Trophoblast cell (in vitro differentiated cells and primary cell): Measurements from ENCODE around the gene NXN.

Experiments used
- DNase-seq, 2 donors: peaks; one replicate each; pipeline ENCODE4 v3.0.0-alpha.2; 2016
- H2AFZ ChIP-seq: 2 replicates; pipeline ENCODE4 v1.6.1; 2013; ENCODE audit warnings: low read length, moderate library complexity, mild to moderate bottlenecking; ENCODE audit not compliant: insufficient read depth, poor library complexity
- H2AK5ac ChIP-seq: 2 replicates; pipeline ENCODE4 v1.6.1; 2013; ENCODE audit warnings: mild to moderate bottlenecking, low read length
- H2BK120ac ChIP-seq: 2 replicates; pipeline ENCODE4 v1.6.1; 2013; ENCODE audit warnings: low read length, mild to moderate bottlenecking, moderate library complexity; ENCODE audit not compliant: insufficient read depth, poor library complexity
- H2BK12ac ChIP-seq: 2 replicates; pipeline ENCODE4 v1.6.1; 2013; ENCODE audit warnings: mild to moderate bottlenecking, low read length, moderate library complexity
- H2BK5ac ChIP-seq: 2 replicates; pipeline ENCODE4 v1.6.1; 2013; ENCODE audit warnings: low read length, low read depth, moderate library complexity, mild to moderate bottlenecking; ENCODE audit not compliant: poor library complexity
- H3K14ac ChIP-seq: 2 replicates; pipeline ENCODE4 v1.6.1; 2013; ENCODE audit warnings: mild to moderate bottlenecking, low read length
- H3K18ac ChIP-seq: 2 replicates; pipeline ENCODE4 v1.6.1; 2013; ENCODE audit warnings: mild to moderate bottlenecking, low read length
- H3K23ac ChIP-seq: 2 replicates; pipeline ENCODE4 v1.6.1; 2013; ENCODE audit warnings: low read length
- H3K27ac ChIP-seq: 2 replicates; pipeline ENCODE4 v1.5.1; 2013; ENCODE audit warnings: low read depth, mild to moderate bottlenecking, inconsistent platforms, low read length, moderate library complexity
- H3K27me3 ChIP-seq: 2 replicates; pipeline ENCODE4 v1.6.1; 2013; ENCODE audit warnings: inconsistent platforms, mild to moderate bottlenecking, low read length, moderate library complexity; ENCODE audit not compliant: insufficient read depth
- H3K36me3 ChIP-seq, 2 experiments: 1 replicate in 1 of 2; 2 replicates in 1 of 2; pipeline ENCODE4 v1.6.1; 2013; ENCODE audit warnings: low read length in 2 of 2, mild to moderate bottlenecking in 2 of 2, moderate library complexity in 1 of 2; ENCODE audit not compliant: insufficient read depth in 2 of 2, control insufficient read depth in 1 of 2
- H3K4ac ChIP-seq: 2 replicates; pipeline ENCODE4 v1.6.1; 2013; ENCODE audit warnings: low read depth, mild to moderate bottlenecking, low read length, moderate library complexity
- H3K4me1 ChIP-seq, 2 experiments: 1 replicate in 1 of 2; 2 replicates in 1 of 2; pipeline ENCODE4 v1.6.1; 2013; ENCODE audit warnings: low read length in 2 of 2, mild to moderate bottlenecking in 2 of 2, moderate library complexity in 1 of 2; ENCODE audit not compliant: insufficient read depth in 2 of 2, control insufficient read depth in 1 of 2
- H3K4me2 ChIP-seq: 2 replicates; pipeline ENCODE4 v1.6.1; 2013; ENCODE audit warnings: inconsistent platforms, mild to moderate bottlenecking, low read length, moderate library complexity
- H3K4me3 ChIP-seq: 2 replicates; pipeline ENCODE4 v1.5.1; 2013; ENCODE audit warnings: mild to moderate bottlenecking, low read depth, low read length, inconsistent platforms
- H3K79me1 ChIP-seq: one replicate; pipeline ENCODE4 v1.6.1; 2013; ENCODE audit warnings: low read length
- H3K79me2 ChIP-seq: 2 replicates; pipeline ENCODE4 v1.6.1; 2013; ENCODE audit warnings: low read length, mild to moderate bottlenecking; ENCODE audit not compliant: control insufficient read depth, insufficient read depth, poor library complexity
- H3K9ac ChIP-seq: 2 replicates; pipeline ENCODE4 v1.6.1; 2013; ENCODE audit warnings: mild to moderate bottlenecking, low read length
- H3K9me3 ChIP-seq: 2 replicates; pipeline ENCODE4 v1.6.1; 2013; ENCODE audit warnings: low read depth, mild to moderate bottlenecking, control low read depth, inconsistent platforms, low read length; ENCODE audit not compliant: insufficient read depth
- H4K12ac ChIP-seq: 2 replicates; pipeline ENCODE4 v1.6.1; 2013; ENCODE audit warnings: low read depth, mild to moderate bottlenecking, low read length, moderate library complexity
- H4K8ac ChIP-seq: 2 replicates; pipeline ENCODE4 v1.6.1; 2013; ENCODE audit warnings: low read depth, mild to moderate bottlenecking, low read length, moderate library complexity
- H4K91ac ChIP-seq: one replicate; pipeline ENCODE4 v1.6.1; 2013; ENCODE audit warnings: low read depth, mild to moderate bottlenecking, low read length, moderate library complexity
- WGBS: extraction: QIAGEN DNeasy Blood & Tissue Kit; methylation state at CpG from one replicate; pipeline ENCODE4 v1.1.7; 2013; ENCODE audit warnings: missing lambda C conversion rate; ENCODE audit not compliant: insufficient read length, insufficient coverage; ENCODE audit errors: extremely low coverage; 5-methylcytosine and 5-hydroxymethylcytosine counted together

The NXN gene

GRCh38 chr17:901191-901950 lies 78.2 kb downstream of the NXN start:
- Histone ChIP-seq H2BK5ac (no peak overlapping the region), H3K27me3 (no peaks in the 10 kb centered on the region), H3K14ac (no peak overlapping the region), H4K8ac (no peak overlapping the region), H3K9ac (no peak overlapping the region), H3K4ac (no peak overlapping the region), H3K4me3 (no peak overlapping the region), H4K91ac (no peak overlapping the region), H3K9me3 (no peaks in the 10 kb centered on the region), H2AK5ac (no peak overlapping the region), H2BK12ac (no peak overlapping the region), H3K27ac (no peak overlapping the region), H3K79me1 (peaks cover 2% of the 10 kb centered on the region), H3K18ac (no peak overlapping the region), H2BK120ac (no peak overlapping the region), H3K4me2 (no peak overlapping the region), H3K23ac (no peak overlapping the region), H2AFZ (no peak overlapping the region), H3K36me3 (no peaks in the 10 kb centered on the region), H3K4me1 (peaks cover 9 to 31% of the 10 kb centered on the region in 2 experiments), H3K79me2 (peaks cover 7% of the 10 kb centered on the region), H4K12ac (no peak overlapping the region)
- no peak for DNase-seq
- WGBS: no CpG with 5 or more reads among the region's 18 CpGs

DNA sequence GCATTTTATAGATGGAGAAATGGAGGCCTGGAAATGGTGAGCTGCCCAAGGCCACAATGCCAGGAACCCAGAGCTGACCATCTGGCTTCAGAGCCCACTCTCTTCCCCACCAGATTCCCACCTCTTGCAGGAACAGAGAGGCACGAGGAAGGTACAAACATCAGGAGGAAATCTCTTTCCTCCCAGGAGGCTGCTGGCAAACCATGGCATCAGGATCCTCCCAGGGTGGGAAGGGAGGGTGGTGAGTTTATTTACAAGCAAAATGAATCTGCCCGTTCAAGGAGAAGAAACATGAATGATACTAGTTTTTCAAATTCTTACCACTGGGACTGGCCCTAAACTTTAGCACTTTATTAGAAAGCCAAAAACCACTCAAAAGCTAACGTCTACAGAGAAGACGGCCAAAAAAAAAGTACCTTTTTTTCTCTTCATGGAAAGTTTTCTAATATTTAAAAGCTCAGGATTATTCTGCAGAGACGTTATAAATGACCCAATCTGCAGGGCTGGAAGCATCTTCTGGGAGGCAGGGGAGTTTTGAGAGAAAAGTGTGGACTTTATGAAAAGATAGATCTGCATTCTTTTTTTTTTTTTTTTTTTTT lies 79.1 kb downstream of the NXN start:
- no peak for DNase-seq
- Histone ChIP-seq H3K14ac (no peak overlapping the region), H2BK120ac (no peak overlapping the region), H3K36me3 (no peaks in the 10 kb centered on the region), H3K9me3 (no peaks in the 10 kb centered on the region), H3K27ac (no peak overlapping the region), H2AFZ (no peak overlapping the region), H2BK12ac (no peak overlapping the region), H3K9ac (no peak overlapping the region), H2BK5ac (no peak overlapping the region), H3K79me1 (peaks cover 2% of the 10 kb centered on the region), H4K12ac (no peak overlapping the region), H4K8ac (no peak overlapping the region), H3K23ac (no peak overlapping the region), H3K4ac (no peak overlapping the region), H3K27me3 (no peaks in the 10 kb centered on the region), H3K79me2 (peaks cover 7% of the 10 kb centered on the region), H3K4me2 (no peak overlapping the region), H3K4me3 (no peak overlapping the region), H2AK5ac (no peak overlapping the region), H3K4me1 (peaks cover 9 to 31% of the 10 kb centered on the region in 2 experiments), H3K18ac (no peak overlapping the region), H4K91ac (no peak overlapping the region)
- WGBS: no CpG with 5 or more reads among the region's 5 CpGs

GRCh38 chr17:897970-898619 lies 81.5 kb downstream of the NXN start:
- H3K9me3 ChIP-seq: no peaks in the 10 kb centered on the region
- no peak for DNase-seq
- H2AK5ac ChIP-seq: no peak overlapping the region
- no peak overlapping the region for H3K4me3 ChIP-seq
- no peak overlapping the region for H3K14ac ChIP-seq
- H3K36me3 ChIP-seq: no peaks in the 10 kb centered on the region
- peak overlapping the region; percentile 62 for H3K18ac ChIP-seq
- H3K79me2 ChIP-seq: peaks cover 5% of the 10 kb centered on the region
- no peak overlapping the region for H3K4ac ChIP-seq
- peak overlapping the region; percentile 23 for H2BK5ac ChIP-seq
- no peaks in the 10 kb centered on the region for H3K27me3 ChIP-seq
- H3K27ac ChIP-seq: no peak overlapping the region
- no peak overlapping the region for H3K23ac ChIP-seq
- H3K79me1 ChIP-seq: no peaks in the 10 kb centered on the region
- WGBS: no CpG with 5 or more reads among the region's 10 CpGs
- H4K12ac ChIP-seq: no peak overlapping the region
- no peak overlapping the region for H3K4me2 ChIP-seq
- no peak overlapping the region for H2BK120ac ChIP-seq
- H2AFZ ChIP-seq: no peak overlapping the region
- no peak overlapping the region for H2BK12ac ChIP-seq
- H4K8ac ChIP-seq: no peak overlapping the region
- H3K4me1 ChIP-seq: peaks cover 3 to 24% of the 10 kb centered on the region in 2 experiments
- H4K91ac ChIP-seq: no peak overlapping the region
- H3K9ac ChIP-seq: no peak overlapping the region

- Histone ChIP-seq H3K79me2 (peaks cover 5% of the 10 kb centered on the region), H4K8ac (no peak overlapping the region), H3K18ac (peak overlapping the region; percentile 35), H2AFZ (no peak overlapping the region), H2BK5ac (no peak overlapping the region), H2BK120ac (no peak overlapping the region), H3K9me3 (no peaks in the 10 kb centered on the region), H2AK5ac (peak overlapping the region; percentile 52), H4K12ac (no peak overlapping the region), H3K14ac (peak overlapping the region; percentile 49), H3K4ac (peak overlapping the region; percentile 19), H3K4me3 (no peak overlapping the region), H4K91ac (no peak overlapping the region), H3K36me3 (no peaks in the 10 kb centered on the region), H3K4me1 (peaks cover 3 to 23% of the 10 kb centered on the region in 2 experiments), H3K27ac (no peak overlapping the region), H3K9ac (no peak overlapping the region), H3K27me3 (no peaks in the 10 kb centered on the region), H2BK12ac (no peak overlapping the region), H3K4me2 (no peak overlapping the region), H3K23ac (no peak overlapping the region), H3K79me1 (no peaks in the 10 kb centered on the region)
- peak in 1 of 2 donors; percentile 13 for DNase-seq
- WGBS: no CpG with 5 or more reads among the region's 29 CpGs
These were observed 82.5 kb downstream of the NXN start for GRCh38 chr17:896953-897661.
